Embryonic facial prominence (tissue), 1 donor: ENCODE results near the gene ZSCAN32.

Experiments used
- DNase-seq: peaks from one replicate; pipeline ENCODE4 v3.0.0-alpha.2; 2016; ENCODE audit errors: extremely low spot score

The ZSCAN32 gene

GRCh38 chr16:3400779-3401688 is at the start of gene ZSCAN32, which contains the start of gene ZNF174:
Gene ZSCAN32 (minus strand): TSS chr16:3401004. CDS start chr16:3397557, 3,447 bp downstream.
Gene ZNF174 (plus strand): TSS chr16:3401215. CDS start chr16:3402005, 790 bp downstream.
- peak; percentile 98 for DNase-seq

GRCh38 chr16:3444032-3444388 is 43.2 kb upstream of the ZSCAN32 start:
- DNase-seq: no peak

DNA sequence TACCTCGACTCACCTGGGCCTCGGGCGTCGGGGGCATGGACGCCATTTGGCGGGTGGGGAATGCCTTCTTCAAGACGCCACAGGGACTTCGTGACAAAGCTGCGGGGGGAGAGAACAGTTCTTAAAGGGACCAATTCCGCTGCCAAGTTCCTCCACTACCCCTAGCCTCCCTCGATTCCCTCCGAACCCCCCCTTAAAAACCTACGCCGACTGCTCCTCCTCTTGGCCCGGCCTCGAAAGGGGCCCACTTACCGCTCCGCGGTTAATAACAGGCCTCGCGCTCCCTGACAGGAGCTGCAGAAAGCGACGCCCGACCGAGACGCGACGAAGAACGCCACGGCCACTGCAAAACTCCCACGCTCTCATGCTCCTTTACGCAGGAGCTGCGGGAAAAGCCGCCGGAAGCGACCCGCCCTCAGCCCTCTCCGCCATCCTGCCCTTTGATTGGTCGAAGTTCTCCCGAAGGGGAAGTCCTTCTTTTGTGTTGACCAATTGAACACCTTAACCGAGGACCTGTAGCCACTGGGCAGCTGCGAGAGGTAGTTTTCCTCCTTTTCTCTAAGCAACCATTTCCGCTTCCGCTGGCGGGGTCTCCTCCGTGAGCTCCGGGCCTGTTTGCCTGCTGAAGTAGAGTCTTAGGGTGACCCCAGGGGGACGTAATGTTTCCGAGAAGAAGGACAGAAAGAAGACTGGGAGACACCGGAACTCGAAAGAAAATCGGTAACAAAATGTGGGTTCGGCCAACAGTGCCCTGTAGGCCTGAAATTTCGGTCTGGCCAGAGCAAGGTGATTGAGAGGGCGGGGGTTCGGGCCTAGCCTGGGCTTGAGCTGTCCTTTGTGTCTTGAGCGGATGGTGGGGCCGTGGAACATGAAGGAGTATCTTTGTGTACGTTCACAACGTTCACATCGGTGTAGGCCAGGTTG is 42.6 kb upstream of the ZSCAN32 start, which contains the start of the genes NAA60 and ZNF597:
TSS of gene NAA60 (plus strand) at position 573 of the 924 bp plus-strand sequence. CDS start 32,548 bp downstream, outside the sequence.
TSS of gene ZNF597 (minus strand) at position 397 of the 924 bp plus-strand sequence. CDS start at position 46, 351 bp downstream.
- DNase-seq: peak; percentile 83

- no peak for DNase-seq
Observed at GRCh38 chr16:3439637-3440036, 38.8 kb upstream of the ZSCAN32 start.

DNA sequence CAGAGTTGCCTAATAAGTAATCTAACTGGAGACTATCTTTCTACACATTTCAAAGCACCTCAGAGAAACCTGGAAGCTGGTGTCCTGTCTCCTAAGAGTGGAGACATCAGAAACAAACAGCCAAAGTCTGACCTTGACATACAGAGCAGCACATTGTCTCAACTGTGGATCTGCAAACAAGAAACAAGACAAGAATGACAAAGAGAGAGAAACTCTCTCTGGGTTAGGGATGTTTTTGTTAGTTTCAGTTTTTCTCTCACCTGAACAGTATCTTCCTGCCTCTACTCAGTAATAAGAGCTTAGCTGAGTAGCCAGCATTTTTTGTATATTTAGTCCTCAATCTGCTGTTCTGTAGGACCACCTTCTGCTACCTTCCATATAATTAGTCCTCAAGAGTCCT is 33.6 kb upstream of the ZSCAN32 start:
- no peak for DNase-seq

GRCh38 chr16:3431779-3432219 is 31.0 kb upstream of the ZSCAN32 start:
- DNase-seq: no peak

- DNase-seq: no peak
Observed at GRCh38 chr16:3413730-3414379, 13.1 kb upstream of the ZSCAN32 start.

DNA sequence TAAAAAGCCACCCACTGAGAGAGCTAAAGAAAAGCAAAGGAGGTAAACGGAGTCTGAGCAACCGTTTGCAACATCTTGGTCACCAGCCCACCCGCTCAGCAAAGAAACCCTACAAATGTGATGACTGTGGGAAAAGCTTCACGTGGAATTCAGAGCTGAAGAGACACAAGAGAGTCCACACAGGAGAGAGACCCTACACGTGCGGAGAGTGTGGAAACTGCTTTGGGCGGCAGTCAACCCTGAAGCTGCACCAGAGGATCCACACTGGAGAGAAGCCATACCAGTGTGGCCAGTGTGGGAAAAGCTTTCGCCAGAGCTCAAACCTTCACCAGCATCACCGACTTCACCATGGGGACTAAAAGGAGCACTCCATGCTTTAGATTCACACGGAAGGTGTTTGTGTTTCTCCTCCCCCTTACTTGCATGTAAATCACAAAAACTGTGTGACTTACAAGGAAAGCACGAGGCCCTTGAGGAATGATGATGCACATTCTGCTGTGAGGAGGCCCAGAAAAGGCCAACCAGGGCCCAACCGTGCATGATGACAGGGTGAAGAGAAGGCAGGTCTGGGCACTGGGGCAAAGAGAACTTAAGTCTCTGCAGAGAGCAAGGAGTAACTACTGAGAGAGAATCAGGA is 7.9 kb upstream of the ZSCAN32 start:
- DNase-seq: no peak

DNA sequence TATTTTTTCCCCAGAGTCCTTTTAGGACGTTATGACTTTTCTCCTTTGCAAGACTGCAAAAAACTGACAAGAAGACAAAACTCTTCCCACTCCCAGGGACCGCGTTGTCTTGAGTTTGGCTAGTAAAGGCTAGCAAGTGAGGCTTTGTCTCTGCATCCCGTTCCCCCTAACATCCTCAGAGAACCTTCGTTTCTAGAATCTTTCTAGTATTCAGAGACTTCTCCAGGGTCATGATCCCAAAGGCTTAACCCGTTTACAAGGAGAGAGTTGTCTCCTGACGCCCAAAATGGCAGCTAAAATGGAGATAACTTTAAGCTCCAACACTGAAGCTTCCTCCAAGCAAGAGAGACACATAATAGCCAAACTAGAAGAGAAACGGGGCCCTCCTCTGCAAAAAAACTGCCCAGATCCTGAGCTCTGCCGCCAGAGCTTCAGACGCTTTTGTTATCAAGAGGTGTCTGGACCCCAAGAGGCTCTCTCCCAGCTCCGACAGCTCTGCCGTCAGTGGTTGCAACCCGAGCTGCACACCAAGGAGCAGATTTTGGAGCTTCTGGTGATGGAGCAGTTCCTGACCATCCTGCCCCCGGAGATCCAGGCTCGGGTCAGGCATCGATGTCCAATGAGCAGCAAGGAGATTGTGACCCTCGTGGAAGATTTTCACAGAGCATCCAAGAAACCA is 1.1 kb upstream of the ZSCAN32 start:
- DNase-seq: peak; percentile 6

DNA sequence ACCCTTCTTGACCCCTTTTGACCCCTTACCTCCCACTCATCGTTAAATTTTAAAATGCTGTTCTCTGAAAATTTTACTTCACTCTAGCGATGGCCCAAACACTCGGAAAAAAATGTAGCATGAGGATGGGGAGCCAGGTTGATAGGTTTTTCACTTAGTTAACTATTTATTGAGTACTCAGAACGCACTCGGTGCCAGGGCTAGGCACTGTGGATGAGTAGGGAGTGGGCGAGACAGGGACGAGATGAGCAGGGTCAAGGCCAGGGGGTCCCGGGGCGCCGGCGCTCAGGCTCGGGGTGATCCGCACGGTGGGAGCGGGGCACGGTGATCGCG is 392 bp downstream of the ZSCAN32 start:
- no peak for DNase-seq

DNA sequence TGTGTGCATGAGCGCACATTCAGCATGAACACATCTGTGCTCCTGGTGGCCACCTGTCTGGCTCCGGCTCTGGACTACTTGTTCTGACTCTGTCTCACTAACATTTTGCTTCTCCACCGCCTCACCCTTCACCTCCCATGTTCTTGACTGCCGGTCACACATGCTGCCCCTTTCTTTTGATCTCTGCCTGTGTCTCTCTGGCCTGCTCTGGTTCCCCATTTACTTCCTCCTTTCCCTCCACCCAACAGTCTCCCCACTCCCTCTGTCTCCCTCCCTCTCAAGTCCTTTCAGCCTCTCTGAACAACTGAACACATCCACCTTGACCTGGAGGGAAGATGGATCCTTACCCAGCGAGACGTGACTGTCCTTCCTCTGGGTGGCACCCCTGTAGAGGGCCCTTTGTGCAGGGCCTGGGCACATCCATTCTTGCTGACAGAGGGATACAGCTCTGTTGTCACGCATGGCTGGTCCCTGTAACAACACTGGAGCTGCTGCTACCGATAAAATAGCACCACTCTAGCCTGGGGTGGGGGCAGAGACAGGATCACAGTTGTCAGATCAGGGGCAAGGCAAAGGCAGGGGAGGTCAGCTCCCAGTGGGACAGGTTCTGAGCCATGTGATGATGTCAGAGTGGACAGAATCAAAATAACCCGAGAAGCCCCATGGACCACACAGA is 11.0 kb downstream of the ZSCAN32 start:
- no peak for DNase-seq

DNA sequence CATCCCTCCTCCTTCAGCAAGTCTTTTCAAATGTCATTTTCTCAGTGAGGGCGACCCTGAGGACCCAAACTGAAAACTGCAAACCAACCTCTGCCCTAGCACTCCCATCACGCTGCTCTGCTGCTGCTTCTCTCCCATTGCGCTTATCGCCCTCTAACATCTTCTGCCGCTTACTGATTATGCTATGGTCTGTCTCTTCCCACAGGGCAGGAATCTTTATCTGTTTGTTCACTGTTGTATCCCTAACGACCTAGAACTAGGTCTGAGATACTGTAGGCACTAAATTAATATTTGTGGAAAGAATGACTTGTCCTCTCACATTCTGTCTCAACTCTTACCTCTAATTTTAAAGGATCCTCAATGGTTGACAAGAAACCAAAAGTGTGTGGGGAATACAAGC is 12.5 kb downstream of the ZSCAN32 start:
- DNase-seq: no peak

GRCh38 chr16:3383045-3383448 is 17.8 kb downstream of the ZSCAN32 start:
- no peak for DNase-seq

- no peak for DNase-seq
Observed at GRCh38 chr16:3377917-3378316, 22.9 kb downstream of the ZSCAN32 start.

GRCh38 chr16:3375680-3376079 is 25.1 kb downstream of the ZSCAN32 start:
- no peak for DNase-seq

- DNase-seq: no peak
Observed at GRCh38 chr16:3369073-3369472, 31.7 kb downstream of the ZSCAN32 start.

- DNase-seq: peak; percentile 84
Observed at GRCh38 chr16:3364774-3365427, 35.9 kb downstream of the ZSCAN32 start.

GRCh38 chr16:3363793-3364192 is 37.0 kb downstream of the ZSCAN32 start:
- DNase-seq: no peak

DNA sequence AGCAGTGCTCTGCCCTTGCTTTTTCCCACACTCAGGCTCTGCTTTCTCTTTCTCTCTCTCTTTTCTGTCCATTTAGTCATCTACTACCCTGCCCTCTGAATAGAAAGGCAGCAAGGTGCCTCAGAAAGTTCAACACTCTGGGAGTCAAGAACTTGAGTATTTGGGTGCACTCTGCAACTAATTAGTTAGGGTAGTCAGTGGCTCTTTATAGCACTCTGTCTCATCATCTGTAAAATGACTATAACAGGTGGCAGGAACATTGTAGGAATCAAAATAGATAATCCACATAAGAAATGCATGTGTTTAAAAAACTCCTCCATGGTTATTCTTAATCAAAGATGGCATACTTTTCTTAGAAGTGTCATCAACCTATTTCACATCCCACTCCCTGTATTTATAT is 37.9 kb downstream of the ZSCAN32 start:
- DNase-seq: no peak

GRCh38 chr16:3358871-3359270 is 41.9 kb downstream of the ZSCAN32 start:
- DNase-seq: no peak
